ENCODE measurements around the gene PTP4A2. TPM values are rescaled to one million over a fixed set of nuclear protein-coding genes. Genes with fewer than 3 reads are reported as not detected.

Gene PTP4A2
- total and polyA plus RNA-seq, 12 donors, result 51.8 to 371 (median 177) TPM

DNA sequence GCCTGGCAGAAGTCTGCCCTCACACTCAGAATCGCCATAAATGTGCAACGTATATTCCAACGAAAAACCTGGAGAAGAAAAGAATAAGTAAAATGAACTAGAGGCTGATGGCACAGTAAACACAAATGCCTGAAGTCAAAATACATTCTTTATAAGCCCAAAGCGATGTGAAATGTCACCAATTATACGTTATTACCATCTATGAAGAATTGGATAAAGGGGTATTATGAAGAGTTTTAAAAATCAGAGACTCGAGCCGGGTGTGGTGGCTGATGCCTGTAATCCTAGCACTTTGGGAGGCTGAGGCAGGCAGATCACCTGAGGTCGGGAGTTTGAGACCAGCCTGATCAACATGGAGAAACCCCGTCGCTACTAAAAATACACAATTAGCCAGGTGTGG lies 18.6 kb downstream of the PTP4A2 start:
- WGBS, 4 donors, result 90 to 97% (median 93%) methylated on average over 10 of the region's 10 CpGs
- Histone ChIP-seq H3K27me3 (no peaks in the 10 kb centered on the region), H3K36me3 (replicated peaks in 1 of 2) (peaks cover 0 to 24% of the 10 kb centered on the region in 2 donors), H3K27ac (no peak overlapping the region), H3K4me3 (no peak overlapping the region), H3K9me3 (replicated peaks in 1 of 3) (no peaks in the 10 kb centered on the region), H3K4me1 (replicated peaks in 1 of 2) (peaks cover 18 to 46% of the 10 kb centered on the region in 2 donors)
- TF ChIP-seq, protein P1, sequence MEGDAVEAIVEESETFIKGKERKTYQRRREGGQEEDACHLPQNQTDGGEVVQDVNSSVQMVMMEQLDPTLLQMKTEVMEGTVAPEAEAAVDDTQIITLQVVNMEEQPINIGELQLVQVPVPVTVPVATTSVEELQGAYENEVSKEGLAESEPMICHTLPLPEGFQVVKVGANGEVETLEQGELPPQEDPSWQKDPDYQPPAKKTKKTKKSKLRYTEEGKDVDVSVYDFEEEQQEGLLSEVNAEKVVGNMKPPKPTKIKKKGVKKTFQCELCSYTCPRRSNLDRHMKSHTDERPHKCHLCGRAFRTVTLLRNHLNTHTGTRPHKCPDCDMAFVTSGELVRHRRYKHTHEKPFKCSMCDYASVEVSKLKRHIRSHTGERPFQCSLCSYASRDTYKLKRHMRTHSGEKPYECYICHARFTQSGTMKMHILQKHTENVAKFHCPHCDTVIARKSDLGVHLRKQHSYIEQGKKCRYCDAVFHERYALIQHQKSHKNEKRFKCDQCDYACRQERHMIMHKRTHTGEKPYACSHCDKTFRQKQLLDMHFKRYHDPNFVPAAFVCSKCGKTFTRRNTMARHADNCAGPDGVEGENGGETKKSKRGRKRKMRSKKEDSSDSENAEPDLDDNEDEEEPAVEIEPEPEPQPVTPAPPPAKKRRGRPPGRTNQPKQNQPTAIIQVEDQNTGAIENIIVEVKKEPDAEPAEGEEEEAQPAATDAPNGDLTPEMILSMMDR (IDR thresholded peaks at IDR 0.05), result no peak
- TF ChIP-seq POLR2A (IDR thresholded peaks at IDR 0.05), result no peak
- DNase-seq, result no peak
- intact Hi-C loops (cut with DNase I), result no loop called here

DNA sequence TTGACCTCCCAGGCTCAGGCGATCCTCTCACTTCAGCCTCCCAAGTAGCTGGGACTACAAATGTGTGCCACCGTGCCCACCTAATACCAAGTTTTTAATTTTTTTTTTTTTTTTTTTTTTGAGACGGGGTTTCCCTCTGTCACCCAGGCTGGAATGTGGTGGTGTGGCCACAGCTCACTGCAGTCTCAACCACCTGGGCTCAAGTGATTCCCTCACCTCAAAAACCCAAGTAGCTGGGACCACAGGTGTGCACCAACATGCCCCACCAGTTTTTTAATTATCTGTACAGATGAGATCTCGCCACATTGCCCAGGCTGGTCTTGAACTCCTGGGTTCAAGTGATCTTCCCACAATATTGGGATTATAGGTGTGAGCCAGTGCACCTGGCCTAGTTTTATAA lies 22.7 kb downstream of the PTP4A2 start:
- no peaks in the 10 kb centered on the region for H3K27me3 ChIP-seq
- 79 to 86% (median 83%) methylated on average over 4 of the region's 4 CpGs for WGBS, 4 donors
- H3K36me3 ChIP-seq (replicated peaks in 1 of 2), result peaks cover 0 to 32% of the 10 kb centered on the region in 2 donors
- H3K4me3 ChIP-seq, result no peak overlapping the region
- peaks cover 11 to 39% of the 10 kb centered on the region in 2 donors for H3K4me1 ChIP-seq (replicated peaks in 1 of 2)
- no peaks in the 10 kb centered on the region for H3K9me3 ChIP-seq (replicated peaks in 1 of 3)
- H3K27ac ChIP-seq, result no peak overlapping the region
- TF ChIP-seq POLR2A (IDR thresholded peaks at IDR 0.05), result no peak
- TF ChIP-seq, protein P1 (IDR thresholded peaks at IDR 0.05), result no peak
- no peak for DNase-seq
- intact Hi-C loops (cut with DNase I), result no loop called here

DNA sequence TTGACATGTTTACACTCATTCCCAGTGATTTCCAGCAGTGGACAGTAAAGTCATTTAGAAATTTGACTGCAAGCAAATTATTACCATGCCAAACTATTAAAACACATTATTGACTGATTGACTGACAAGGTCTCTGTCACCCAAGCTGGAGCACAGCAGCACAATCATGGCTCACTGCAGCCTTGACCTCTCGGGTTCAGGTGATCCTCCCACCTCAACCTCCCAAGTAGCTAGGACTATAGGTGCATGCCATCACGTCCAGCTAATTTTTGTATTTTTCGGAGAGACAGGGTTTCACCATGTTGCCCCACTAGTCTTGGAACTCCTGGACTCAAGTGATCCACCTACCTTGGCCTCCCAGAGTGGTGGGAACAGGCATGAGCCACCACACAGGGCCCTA lies 24.2 kb downstream of the PTP4A2 start:
- intact Hi-C loops (cut with DNase I), result no loop called here
- H3K4me1 ChIP-seq (replicated peaks in 1 of 2), result peaks cover 11 to 38% of the 10 kb centered on the region in 2 donors
- no peaks in the 10 kb centered on the region for H3K9me3 ChIP-seq (replicated peaks in 1 of 3)
- 95 to 100% (median 96%) methylated on average over 3 of the region's 3 CpGs for WGBS, 4 donors
- no peak for DNase-seq
- H3K27me3 ChIP-seq, result no peaks in the 10 kb centered on the region
- H3K4me3 ChIP-seq, result no peak overlapping the region
- TF ChIP-seq POLR2A (IDR thresholded peaks at IDR 0.05), result no peak
- TF ChIP-seq, protein P1 (IDR thresholded peaks at IDR 0.05), result no peak
- H3K36me3 ChIP-seq (replicated peaks in 1 of 2), result peaks cover 0 to 47% of the 10 kb centered on the region in 2 donors
- H3K27ac ChIP-seq, result no peak overlapping the region

DNA sequence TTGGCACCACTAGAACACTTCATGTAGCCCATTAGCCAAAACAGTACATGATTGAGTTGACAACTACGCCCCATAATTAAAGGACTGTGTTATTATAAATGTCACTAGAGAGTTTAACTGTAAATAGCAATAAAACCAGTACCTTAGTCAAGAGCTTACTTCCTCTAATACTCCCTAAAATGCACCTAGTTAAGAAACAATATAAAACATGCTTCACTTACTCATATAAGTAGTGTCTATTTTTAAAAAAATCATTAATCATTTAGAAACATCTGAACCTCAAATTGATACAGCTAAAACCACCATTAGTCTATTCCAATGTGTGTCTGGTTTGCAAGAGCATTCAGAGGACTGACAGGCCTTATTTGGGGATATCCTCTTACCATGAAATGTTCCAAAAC lies 25.3 kb downstream of the PTP4A2 start:
- peaks cover 11 to 38% of the 10 kb centered on the region in 2 donors for H3K4me1 ChIP-seq (replicated peaks in 1 of 2)
- no peak overlapping the region for H3K4me3 ChIP-seq
- no peak for TF ChIP-seq POLR2A (IDR thresholded peaks at IDR 0.05)
- TF ChIP-seq, protein P1 (IDR thresholded peaks at IDR 0.05), result no peak
- no peaks in the 10 kb centered on the region for H3K9me3 ChIP-seq (replicated peaks in 1 of 3)
- intact Hi-C loops (cut with DNase I), result no loop called here
- no peak overlapping the region for H3K27ac ChIP-seq
- no peaks in the 10 kb centered on the region for H3K27me3 ChIP-seq
- WGBS, 4 donors, result 82 to 100% (median 90%) methylated on average over 1 of the region's 1 CpG
- H3K36me3 ChIP-seq (replicated peaks in 1 of 2), result peaks cover 0 to 56% of the 10 kb centered on the region in 2 donors
- DNase-seq, result no peak

Measured in adrenal gland (tissue), 12 donors.